K562 (cell line): ENCODE measurements around the gene ERC2. TPM values are rescaled to one million over a fixed set of nuclear protein-coding genes. Genes with fewer than 3 reads are reported as not detected.

Source experiments
- ATAC-seq: fragments of 200-7000 bp; cut with Tn5 transposase; 3 replicates; pipeline ENCODE4 v1.9.1; 2020; ENCODE audit warnings: moderate library complexity
- BruUV-seq: library from RNA; stranded (reverse); fragments of 400-500 nt; replicated peaks from 2 replicates; lab custom pipeline; 2021; lab: Mats Ljungman, UMichigan
- CTCF ChIA-PET: fragments of 300-600 bp; formaldehyde crosslinking; extraction: SDS; loops from one replicate; lab custom pipeline; 2021; ENCODE audit warnings: low intra/inter-chr PET ratio; lab: Yijun Ruan, JAX
- POLR2A ChIA-PET: fragments of 300-600, 350-650 bp; sonication (Branson Sonifier 250); formaldehyde crosslinking; extraction: SDS; loops from one replicate; lab custom pipeline; 2021; ENCODE audit warnings: antibody characterized with exemption, inconsistent platforms; lab: Yijun Ruan, JAX
- DNase-seq, 4 experiments: peaks; one replicate each; pipeline versions ENCODE4 v3.0.0 to v3.0.0-alpha.2; 2011 to 2018; ENCODE audit warnings: low spot score in 3 of 4, mixed read lengths in 3 of 4; ENCODE audit errors: extremely low read depth in 1 of 4
- FAIRE-seq: peaks from 2 replicates; lab custom pipeline; 2011; peaks lifted over from hg19 to GRCh38; lab: Jason Lieb, UNC
- H2AFZ ChIP-seq: 2 replicates; pipeline ENCODE4 v1.6.0; 2011; ENCODE audit warnings: low read depth, low read length, control low read depth, inconsistent platforms
- H3K27ac ChIP-seq: fragments of 200-600 bp; 3 replicates; pipeline ENCODE4 v1.8.0; 2011; ENCODE audit warnings: low read depth, mild to moderate bottlenecking, control low read depth, inconsistent platforms, low read length, moderate library complexity, mixed read lengths; ENCODE audit errors: extremely low read depth
- H3K27me3 ChIP-seq, 2 experiments: fragments of 300-600 bp in 1 of 2; 2 replicates in 1 of 2; 3 replicates in 1 of 2; pipeline versions ENCODE4 v1.6.0 to v1.8.0; 2011; ENCODE audit warnings: inconsistent platforms in 2 of 2, low read length in 2 of 2, mild to moderate bottlenecking in 1 of 2, mixed read lengths in 1 of 2, moderate library complexity in 1 of 2; ENCODE audit not compliant: control insufficient read depth in 2 of 2, insufficient read depth in 2 of 2
- H3K36me3 ChIP-seq: fragments of 300-600 bp; 3 replicates; pipeline ENCODE4 v1.8.0; 2011; ENCODE audit warnings: mild to moderate bottlenecking, low read length, inconsistent platforms; ENCODE audit not compliant: control insufficient read depth, insufficient read depth
- H3K4me1 ChIP-seq, 2 experiments: fragments of 200-600 bp in 1 of 2; replicated peaks in 1 of 2; 2 replicates in 1 of 2; 3 replicates in 1 of 2; pipeline versions ENCODE4 v1.5.1 to v1.8.0; 2011; ENCODE audit warnings: inconsistent platforms in 2 of 2, low read length in 2 of 2, mild to moderate bottlenecking in 1 of 2, mixed read lengths in 1 of 2, moderate library complexity in 1 of 2; ENCODE audit not compliant: control insufficient read depth in 2 of 2, insufficient read depth in 2 of 2
- H3K4me2 ChIP-seq: 2 replicates; pipeline ENCODE4 v1.6.1; 2011; ENCODE audit warnings: low read length, control low read depth, inconsistent platforms, mixed read lengths; ENCODE audit not compliant: insufficient read depth
- H3K4me3 ChIP-seq: fragments of 200-600 bp; sonication (generic), shearing (Covaris generic); 2 replicates; pipeline ENCODE4 v1.5.1; 2016; ENCODE audit warnings: control low read depth, inconsistent platforms
- H3K79me2 ChIP-seq: fragments of 200-600 bp; 3 replicates; pipeline ENCODE4 v1.8.0; 2011; ENCODE audit warnings: low read length, inconsistent platforms; ENCODE audit not compliant: control insufficient read depth, insufficient read depth
- H3K9ac ChIP-seq, 2 experiments: 2 replicates each; pipeline versions ENCODE4 v1.6.0 to v1.6.1; 2011; ENCODE audit warnings: low read depth in 2 of 2, low read length in 2 of 2, control low read depth in 1 of 2, inconsistent platforms in 1 of 2, mild to moderate bottlenecking in 1 of 2, mixed read lengths in 1 of 2; ENCODE audit not compliant: insufficient read depth in 1 of 2
- H3K9me1 ChIP-seq: one replicate; pipeline ENCODE4 v1.6.0; 2011; ENCODE audit warnings: inconsistent platforms, mild to moderate bottlenecking, low read length, moderate library complexity; ENCODE audit not compliant: control insufficient read depth, insufficient read depth
- H3K9me3 ChIP-seq: replicated peaks from 2 replicates; pipeline ENCODE4 v1.5.1; 2011; ENCODE audit warnings: low read depth, low read length, inconsistent platforms; ENCODE audit not compliant: control insufficient read depth, insufficient read depth
- H4K20me1 ChIP-seq: replicated peaks from 2 replicates; pipeline ENCODE4 v1.6.1; 2011; ENCODE audit warnings: low read length, inconsistent platforms, mixed read lengths; ENCODE audit not compliant: control insufficient read depth, insufficient read depth
- NEUROD1 ChIP-seq: fragments of 150-350 bp; IDR thresholded peaks from 2 replicates; pipeline ENCODE4 v1.6.1; 2014; ENCODE audit warnings: borderline replicate concordance, low read length, low read depth; ENCODE audit not compliant: partially characterized antibody
- NFIX ChIP-seq: fragments of 250-450 bp; sonication (Bioruptor Pico); IDR thresholded peaks from 2 replicates; pipeline ENCODE4 v1.4.0; 2020; ENCODE audit warnings: low read depth, mild to moderate bottlenecking, moderate library complexity
- ZNF133 ChIP-seq: fragments of 250-450 bp; sonication (Bioruptor Pico); IDR thresholded peaks from 2 replicates; pipeline ENCODE4 v1.4.0; 2020; ENCODE audit warnings: mild to moderate bottlenecking
- ZNF263 ChIP-seq: sonication (generic); formaldehyde crosslinking; IDR thresholded peaks from 2 replicates; pipeline ENCODE4 v1.8.0; 2022; ENCODE audit warnings: mild to moderate bottlenecking, missing genetic modification reagents, borderline replicate concordance
- ZNF431 ChIP-seq: sonication (generic); formaldehyde crosslinking; IDR thresholded peaks from 2 replicates; pipeline ENCODE4 v1.8.0; 2022; ENCODE audit warnings: mild to moderate bottlenecking, missing genetic modification reagents
- WGBS: fragments of 100-300 bp; shearing (Covaris generic); methylation state at CpG from one replicate; pipeline ENCODE4 v1.1.6; 2016; ENCODE audit warnings: low coverage, mixed read lengths; ENCODE audit not compliant: insufficient coverage; ENCODE audit errors: missing lambda C conversion rate; 5-methylcytosine and 5-hydroxymethylcytosine counted together
- in situ Hi-C: fragments of 300-500 bp; cut with MboI; formaldehyde crosslinking; loops from 4 replicates; pipeline ENCODE4 v1.15.0; 2018; ENCODE audit warnings: inconsistent platforms, mixed read lengths
- intact Hi-C: fragments of 100-400 bp; cut with micrococcal nuclease; formaldehyde crosslinking; loops from 2 replicates; pipeline ENCODE4 v1.14.2; 2022
- polyA plus RNA-seq, 8 experiments: library from polyadenylated mRNA; depleted of rRNA in 4 of 8; stranded (reverse) in 5 of 8; unstranded in 3 of 8; fragments of >200 nt; fragmentation: Nextera tagmentation in 2 of 8; fragmentation: Illumina TruSeq in 1 of 8; extraction: Ambion mirVana in 2 of 8; extraction: Trizol in 1 of 8; gene quantifications; 2 replicates each; pipeline versions ENCODE4 v1.2.1 to v1.2.3, GENCODE V29; 2011 to 2014; ENCODE audit warnings: inconsistent platforms in 1 of 8, missing spikeins in 1 of 8
- total RNA-seq, 7 experiments: library from RNA; depleted of rRNA in 6 of 7; stranded (reverse); fragments of >200 nt in 6 of 7; fragmentation: Illumina TruSeq in 2 of 7; extraction: Trizol in 2 of 7; gene quantifications; 2 replicates each; pipeline versions ENCODE4 v1.2.1 to v1.2.3, GENCODE V29; 2011 to 2021; ENCODE audit warnings: low replicate concordance in 1 of 7
- TF ChIP-seq, protein P1 (sequence below), 3 experiments: fragments of 200-800 bp in 1 of 3; fragments of 250-450 bp in 1 of 3; fragments of 450-650 bp in 1 of 3; sonication (Bioruptor Pico) in 1 of 3; sonication (Bioruptor generic) in 1 of 3; formaldehyde crosslinking in 1 of 3; IDR thresholded peaks; 2 replicates each; pipeline versions ENCODE4 v1.6.1 to v1.8.0; 2016 to 2022; ENCODE audit warnings: mild to moderate bottlenecking in 2 of 3, missing genetic modification characterization in 2 of 3, missing compliant biosample characterization in 1 of 3, moderate library complexity in 1 of 3
- TF ChIP-seq, protein P2 (sequence below), 2 experiments: fragments of 450-650 bp in 1 of 2; sonication (generic) in 1 of 2; formaldehyde crosslinking in 1 of 2; IDR thresholded peaks in 1 of 2; conservative IDR thresholded peaks in 1 of 2; 2 replicates each; pipeline versions ENCODE4 v1.6.1 to v1.8.1; 2016 to 2023; ENCODE audit warnings: mild to moderate bottlenecking in 2 of 2, moderate library complexity in 2 of 2, inconsistent platforms in 1 of 2, missing genetic modification reagents in 1 of 2
- TF ChIP-seq, protein P3 (sequence below): fragments of 250-450 bp; sonication (Bioruptor Pico); IDR thresholded peaks from 2 replicates; pipeline ENCODE4 v1.4.0; 2020

The ERC2 gene
- total and polyA plus RNA-seq, 9 of the 15 experiments (the other 6 are each of a cell fraction or from before 2014, with no cell fraction given), result 0.04 to 0.18 (median 0.07) TPM; not detected in 2

DNA sequence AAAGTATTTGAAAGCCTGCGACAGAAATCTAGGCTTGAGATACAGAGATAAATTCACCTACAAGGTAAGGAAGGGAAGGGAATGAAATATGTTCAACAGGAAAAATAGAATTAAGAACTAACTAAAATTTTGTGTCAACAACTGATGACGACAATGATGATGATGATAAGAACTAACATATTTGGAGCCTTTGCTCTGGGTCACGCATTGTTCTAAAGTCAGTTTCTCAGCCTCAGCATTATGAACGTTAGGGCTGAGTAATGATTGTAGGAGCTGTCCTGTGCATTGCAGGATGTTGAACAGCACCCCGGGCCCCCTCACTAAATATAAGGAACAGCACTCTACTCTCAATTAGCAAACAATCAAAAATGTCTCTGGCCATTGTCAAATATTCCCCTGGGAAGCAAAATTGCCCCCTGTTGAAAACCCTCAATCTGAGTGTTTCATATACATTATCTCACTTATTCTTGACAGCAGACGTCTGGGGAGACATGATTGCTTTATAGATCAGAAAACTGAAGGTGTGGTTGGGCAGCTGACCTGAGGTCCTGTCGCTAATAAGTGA is 88.5 kb downstream of the ERC2 start:
- no peak overlapping the region for H3K4me3 ChIP-seq
- POLR2A ChIA-PET, result no interaction called here
- no peak overlapping the region for H2AFZ ChIP-seq
- H3K4me1 ChIP-seq, result no peaks in the 10 kb centered on the region
- no peaks in the 10 kb centered on the region for H3K27me3 ChIP-seq
- H3K9me3 ChIP-seq, result no peaks in the 10 kb centered on the region
- no peaks in the 10 kb centered on the region for H3K79me2 ChIP-seq
- DNase-seq, result no peak
- TF ChIP-seq ZNF263 (CRISPR knock-in tag) (no peak), ZNF133 (CRISPR knock-in tag) (no peak), NFIX (CRISPR knock-in tag) (no peak), NEUROD1 (no peak), ZNF431 (CRISPR knock-in tag) (no peak)
- TF ChIP-seq, protein P1, sequence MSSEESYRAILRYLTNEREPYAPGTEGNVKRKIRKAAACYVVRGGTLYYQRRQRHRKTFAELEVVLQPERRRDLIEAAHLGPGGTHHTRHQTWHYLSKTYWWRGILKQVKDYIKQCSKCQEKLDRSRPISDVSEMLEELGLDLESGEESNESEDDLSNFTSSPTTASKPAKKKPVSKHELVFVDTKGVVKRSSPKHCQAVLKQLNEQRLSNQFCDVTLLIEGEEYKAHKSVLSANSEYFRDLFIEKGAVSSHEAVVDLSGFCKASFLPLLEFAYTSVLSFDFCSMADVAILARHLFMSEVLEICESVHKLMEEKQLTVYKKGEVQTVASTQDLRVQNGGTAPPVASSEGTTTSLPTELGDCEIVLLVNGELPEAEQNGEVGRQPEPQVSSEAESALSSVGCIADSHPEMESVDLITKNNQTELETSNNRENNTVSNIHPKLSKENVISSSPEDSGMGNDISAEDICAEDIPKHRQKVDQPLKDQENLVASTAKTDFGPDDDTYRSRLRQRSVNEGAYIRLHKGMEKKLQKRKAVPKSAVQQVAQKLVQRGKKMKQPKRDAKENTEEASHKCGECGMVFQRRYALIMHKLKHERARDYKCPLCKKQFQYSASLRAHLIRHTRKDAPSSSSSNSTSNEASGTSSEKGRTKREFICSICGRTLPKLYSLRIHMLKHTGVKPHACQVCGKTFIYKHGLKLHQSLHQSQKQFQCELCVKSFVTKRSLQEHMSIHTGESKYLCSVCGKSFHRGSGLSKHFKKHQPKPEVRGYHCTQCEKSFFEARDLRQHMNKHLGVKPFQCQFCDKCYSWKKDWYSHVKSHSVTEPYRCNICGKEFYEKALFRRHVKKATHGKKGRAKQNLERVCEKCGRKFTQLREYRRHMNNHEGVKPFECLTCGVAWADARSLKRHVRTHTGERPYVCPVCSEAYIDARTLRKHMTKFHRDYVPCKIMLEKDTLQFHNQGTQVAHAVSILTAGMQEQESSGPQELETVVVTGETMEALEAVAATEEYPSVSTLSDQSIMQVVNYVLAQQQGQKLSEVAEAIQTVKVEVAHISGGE (CRISPR knock-in tag; IDR thresholded peaks at IDR 0.05), result no peak
- TF ChIP-seq, protein P2, sequence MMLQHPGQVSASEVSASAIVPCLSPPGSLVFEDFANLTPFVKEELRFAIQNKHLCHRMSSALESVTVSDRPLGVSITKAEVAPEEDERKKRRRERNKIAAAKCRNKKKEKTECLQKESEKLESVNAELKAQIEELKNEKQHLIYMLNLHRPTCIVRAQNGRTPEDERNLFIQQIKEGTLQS (IDR thresholded peaks at IDR 0.05), result no peak
- TF ChIP-seq, protein P2 (CRISPR knock-in tag; conservative IDR thresholded peaks at IDR 0.05), result no peak
- TF ChIP-seq, protein P3, sequence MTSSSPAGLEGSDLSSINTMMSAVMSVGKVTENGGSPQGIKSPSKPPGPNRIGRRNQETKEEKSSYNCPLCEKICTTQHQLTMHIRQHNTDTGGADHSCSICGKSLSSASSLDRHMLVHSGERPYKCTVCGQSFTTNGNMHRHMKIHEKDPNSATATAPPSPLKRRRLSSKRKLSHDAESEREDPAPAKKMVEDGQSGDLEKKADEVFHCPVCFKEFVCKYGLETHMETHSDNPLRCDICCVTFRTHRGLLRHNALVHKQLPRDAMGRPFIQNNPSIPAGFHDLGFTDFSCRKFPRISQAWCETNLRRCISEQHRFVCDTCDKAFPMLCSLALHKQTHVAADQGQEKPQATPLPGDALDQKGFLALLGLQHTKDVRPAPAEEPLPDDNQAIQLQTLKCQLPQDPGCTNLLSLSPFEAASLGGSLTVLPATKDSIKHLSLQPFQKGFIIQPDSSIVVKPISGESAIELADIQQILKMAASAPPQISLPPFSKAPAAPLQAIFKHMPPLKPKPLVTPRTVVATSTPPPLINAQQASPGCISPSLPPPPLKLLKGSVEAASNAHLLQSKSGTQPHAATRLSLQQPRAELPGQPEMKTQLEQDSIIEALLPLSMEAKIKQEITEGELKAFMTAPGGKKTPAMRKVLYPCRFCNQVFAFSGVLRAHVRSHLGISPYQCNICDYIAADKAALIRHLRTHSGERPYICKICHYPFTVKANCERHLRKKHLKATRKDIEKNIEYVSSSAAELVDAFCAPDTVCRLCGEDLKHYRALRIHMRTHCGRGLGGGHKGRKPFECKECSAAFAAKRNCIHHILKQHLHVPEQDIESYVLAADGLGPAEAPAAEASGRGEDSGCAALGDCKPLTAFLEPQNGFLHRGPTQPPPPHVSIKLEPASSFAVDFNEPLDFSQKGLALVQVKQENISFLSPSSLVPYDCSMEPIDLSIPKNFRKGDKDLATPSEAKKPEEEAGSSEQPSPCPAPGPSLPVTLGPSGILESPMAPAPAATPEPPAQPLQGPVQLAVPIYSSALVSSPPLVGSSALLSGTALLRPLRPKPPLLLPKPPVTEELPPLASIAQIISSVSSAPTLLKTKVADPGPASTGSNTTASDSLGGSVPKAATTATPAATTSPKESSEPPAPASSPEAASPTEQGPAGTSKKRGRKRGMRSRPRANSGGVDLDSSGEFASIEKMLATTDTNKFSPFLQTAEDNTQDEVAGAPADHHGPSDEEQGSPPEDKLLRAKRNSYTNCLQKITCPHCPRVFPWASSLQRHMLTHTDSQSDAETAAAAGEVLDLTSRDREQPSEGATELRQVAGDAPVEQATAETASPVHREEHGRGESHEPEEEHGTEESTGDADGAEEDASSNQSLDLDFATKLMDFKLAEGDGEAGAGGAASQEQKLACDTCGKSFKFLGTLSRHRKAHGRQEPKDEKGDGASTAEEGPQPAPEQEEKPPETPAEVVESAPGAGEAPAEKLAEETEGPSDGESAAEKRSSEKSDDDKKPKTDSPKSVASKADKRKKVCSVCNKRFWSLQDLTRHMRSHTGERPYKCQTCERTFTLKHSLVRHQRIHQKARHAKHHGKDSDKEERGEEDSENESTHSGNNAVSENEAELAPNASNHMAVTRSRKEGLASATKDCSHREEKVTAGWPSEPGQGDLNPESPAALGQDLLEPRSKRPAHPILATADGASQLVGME (CRISPR knock-in tag), result no peak
- in situ Hi-C loops, result no loop called here
- H3K9me1 ChIP-seq, result no peaks in the 10 kb centered on the region
- H3K36me3 ChIP-seq, result no peaks in the 10 kb centered on the region
- no peak overlapping the region for H3K27ac ChIP-seq
- intact Hi-C loops, result no loop called here
- WGBS, result 0% methylated on average over 7 of the region's 7 CpGs
- BruUV-seq, result no TSS peak
- FAIRE-seq, result no peak
- no peaks in the 10 kb centered on the region for H4K20me1 ChIP-seq
- CTCF ChIA-PET, result no interaction called here
- ATAC-seq, result no peak
- no peak overlapping the region for H3K9ac ChIP-seq
- no peak overlapping the region for H3K4me2 ChIP-seq
